ENCODE data around the gene ZFHX3. TPM values are rescaled to one million over a fixed set of nuclear protein-coding genes. Genes with fewer than 3 reads are reported as not detected.
A peak's percentile ranks its signal among the peaks of the same experiment; 100 is the strongest.

The ZFHX3 gene
- total RNA-seq, 1 donor from 2014 or later = 34.8 TPM

GRCh38 chr16:73063854-73064211 lies 15.9 kb upstream of the ZFHX3 start:
- Histone ChIP-seq H3K27me3 (no peaks in the 10 kb centered on the region), H3K9me3 (no peaks in the 10 kb centered on the region), H3K4me3 (peak overlapping the region; percentile 47 to 88), H3K27ac (peak overlapping the region; percentile 98 to 99), H3K4me1 (peaks cover 16 to 37% of the 10 kb centered on the region in 2 donors), H3K36me3 (no peaks in the 10 kb centered on the region)
- DNase-seq (ENCODE audit: low spot score in 2 of 2) = no peak
- intact Hi-C loops (cut with DNase I) = no loop called here
- no peak for TF ChIP-seq CTCF (IDR thresholded peaks at IDR 0.05)

GRCh38 chr16:73062743-73063733 lies 15.1 kb upstream of the ZFHX3 start:
- TF ChIP-seq CTCF (IDR thresholded peaks at IDR 0.05) = no peak
- H3K4me3 ChIP-seq = peak overlapping the region; percentile 47 to 88
- peaks cover 15 to 34% of the 10 kb centered on the region in 2 donors for H3K4me1 ChIP-seq
- H3K27ac ChIP-seq = peak overlapping the region; percentile 98 to 99
- H3K36me3 ChIP-seq = no peaks in the 10 kb centered on the region
- DNase-seq (ENCODE audit: low spot score in 2 of 2) = no peak
- intact Hi-C loops (cut with DNase I) = no loop called here
- no peaks in the 10 kb centered on the region for H3K9me3 ChIP-seq
- no peaks in the 10 kb centered on the region for H3K27me3 ChIP-seq

- Histone ChIP-seq H3K27me3 (no peaks in the 10 kb centered on the region), H3K4me3 (peak overlapping the region; percentile 47 to 88), H3K36me3 (no peaks in the 10 kb centered on the region), H3K9me3 (no peaks in the 10 kb centered on the region), H3K4me1 (peaks cover 5 to 26% of the 10 kb centered on the region in 2 donors), H3K27ac (peak overlapping the region; percentile 98 to 99)
- intact Hi-C loops (cut with DNase I) = no loop called here
- DNase-seq (ENCODE audit: low spot score in 2 of 2) = no peak
- no peak for TF ChIP-seq CTCF (IDR thresholded peaks at IDR 0.05)
Observed at GRCh38 chr16:73062001-73062616, 14.2 kb upstream of the ZFHX3 start.

GRCh38 chr16:73060892-73061490 lies 13.1 kb upstream of the ZFHX3 start:
- no peak for DNase-seq (ENCODE audit: low spot score in 2 of 2)
- intact Hi-C loops (cut with DNase I) = no loop called here

More at GRCh38 chr16:73060892-73061490, 13.1 kb upstream of the ZFHX3 start:
- H3K36me3 ChIP-seq = no peaks in the 10 kb centered on the region
- no peaks in the 10 kb centered on the region for H3K9me3 ChIP-seq
- H3K27me3 ChIP-seq = no peaks in the 10 kb centered on the region
- H3K27ac ChIP-seq = peak overlapping the region; percentile 98 to 99
- H3K4me3 ChIP-seq = peak overlapping the region; percentile 85 to 88
- H3K4me1 ChIP-seq = peaks cover 0 to 18% of the 10 kb centered on the region in 2 donors
- TF ChIP-seq CTCF (IDR thresholded peaks at IDR 0.05) = no peak
